Activated B cell treated with CpG ODN at 0.5 μM for 24 hours (primary cell): ENCODE results near the gene SECISBP2. TPM values are rescaled to one million over a fixed set of nuclear protein-coding genes. Genes with fewer than 3 reads are reported as not detected.

Source experiments
- ATAC-seq: fragments of 200-7000 bp; cut with Tn5 transposase; one replicate; pipeline ENCODE4 v1.10.0; 2021; ENCODE audit warnings: low read depth, mild to moderate bottlenecking, moderate library complexity
- CTCF ChIA-PET: fragments of 350-600 bp; sonication (Branson Sonifier 250); formaldehyde crosslinking; loops from one replicate; lab custom pipeline; 2021; ENCODE audit warnings: antibody characterized with exemption; lab: Charles Lee
- POLR2A ChIA-PET: fragments of 350-600 bp; sonication (Branson Sonifier 250); formaldehyde crosslinking; loops from one replicate; lab custom pipeline; 2021; ENCODE audit warnings: antibody characterized with exemption; lab: Charles Lee
- DNase-seq: peaks from one replicate; pipeline ENCODE4 v3.0.0; 2022
- H3K27ac Mint-ChIP-seq: one replicate; pipeline ENCODE4 v1.8.0; 2020; ENCODE audit warnings: mixed read lengths
- H3K27me3 Mint-ChIP-seq: one replicate; pipeline ENCODE4 v1.8.0; 2021; ENCODE audit warnings: mixed read lengths
- H3K36me3 Mint-ChIP-seq: one replicate; pipeline ENCODE4 v1.8.0; 2021; ENCODE audit warnings: low read depth, mixed read lengths
- H3K4me1 Mint-ChIP-seq: one replicate; pipeline ENCODE4 v1.8.0; 2021; ENCODE audit warnings: mixed read lengths
- H3K4me3 Mint-ChIP-seq: one replicate; pipeline ENCODE4 v1.8.0; 2020; ENCODE audit warnings: mild to moderate bottlenecking, mixed read lengths
- H3K9me3 Mint-ChIP-seq: one replicate; pipeline ENCODE4 v1.8.0; 2020; ENCODE audit warnings: mixed read lengths
- CTCF ChIP-seq: fragments of 200-600 bp; IDR thresholded peaks from one replicate; pipeline ENCODE4 v1.8.0; 2022; ENCODE audit warnings: antibody characterized with exemption, mild to moderate bottlenecking
- intact Hi-C: fragments of 100-400 bp; cut with micrococcal nuclease; formaldehyde crosslinking; loops from one replicate; pipeline ENCODE4 v1.15.1; 2024
- total RNA-seq: library from RNA; stranded (reverse); gene quantifications from 2 replicates; pipeline ENCODE4 v1.2.3, GENCODE V29; 2022

The SECISBP2 gene
- total RNA-seq, 1 donor from 2014 or later: 97.1 TPM

DNA sequence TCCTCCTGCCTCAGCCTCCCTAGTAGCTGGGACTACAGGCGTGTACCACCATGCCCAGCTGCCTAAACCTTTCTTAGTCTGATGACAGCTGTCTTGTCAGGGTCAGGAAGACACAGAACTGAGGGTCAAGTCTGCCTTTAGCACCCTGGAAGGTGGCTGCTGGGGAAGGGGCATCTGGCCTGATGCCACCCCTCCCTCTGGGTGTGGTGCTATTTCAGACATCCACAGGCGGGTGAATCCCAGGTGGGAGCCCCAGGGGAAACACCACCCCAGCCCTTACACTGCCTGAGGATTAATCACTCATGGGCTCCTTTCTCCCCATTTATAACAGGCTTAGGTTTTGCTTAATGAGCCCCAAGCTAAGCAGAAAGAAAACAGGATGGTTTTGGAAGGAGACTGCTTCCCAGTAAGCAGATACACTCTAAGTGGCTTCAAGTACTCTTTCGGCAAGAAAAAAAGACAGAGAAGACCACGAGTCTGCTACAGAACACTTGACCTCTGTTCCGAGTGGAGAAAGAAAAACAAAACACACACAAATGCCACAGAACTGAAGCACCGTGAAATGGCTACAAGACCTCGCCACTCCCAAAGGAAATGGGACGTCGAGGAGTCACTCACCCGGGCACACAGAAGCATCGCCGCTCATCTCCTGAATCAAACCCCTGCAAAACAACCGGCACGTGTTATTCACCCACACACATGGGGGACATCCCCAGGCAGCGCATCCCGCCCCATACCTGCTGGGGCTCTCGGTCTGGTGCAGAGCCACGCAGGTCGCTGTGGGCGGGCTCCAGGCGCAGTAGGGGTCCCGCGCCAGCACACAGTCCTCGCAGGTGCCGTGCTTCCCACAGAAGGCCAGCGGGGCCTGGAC, 62.4 kb downstream of the SECISBP2 start:
- intact Hi-C loops: no loop called here
- Mint-ChIP-seq H3K27ac (peak overlapping the region; percentile 61), H3K36me3 (peaks cover 83% of the 10 kb centered on the region), H3K9me3 (no peaks in the 10 kb centered on the region), H3K4me3 (no peak overlapping the region), H3K27me3 (no peaks in the 10 kb centered on the region), H3K4me1 (peaks cover 26% of the 10 kb centered on the region)
- no peak for TF ChIP-seq CTCF
- ChIA-PET CTCF (no interaction called here), POLR2A (interaction anchor here (0.7 kb wide), 1 partner anchor 144 kb away, joined by 3 read pairs; no protein-coding TSS in a partner anchor)
- ATAC-seq (no peak), DNase-seq (no peak)

DNA sequence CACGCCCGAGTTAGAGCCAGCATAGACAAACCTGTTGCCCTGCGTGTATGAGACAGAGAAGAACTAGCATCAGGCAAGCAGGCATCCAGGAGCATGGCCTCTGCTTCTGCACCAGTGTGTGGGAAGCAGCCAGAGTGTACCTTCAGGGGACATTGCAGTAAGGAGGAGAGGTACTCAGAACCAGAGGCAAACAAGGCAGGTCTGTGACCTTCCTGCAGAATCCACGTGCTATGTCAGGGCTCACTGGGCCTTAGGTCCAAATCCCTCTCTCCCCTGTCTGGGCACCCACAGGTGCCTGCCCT, 63.0 kb downstream of the SECISBP2 start:
- Mint-ChIP-seq H3K27me3 (no peaks in the 10 kb centered on the region), H3K36me3 (peaks cover 89% of the 10 kb centered on the region), H3K4me3 (no peak overlapping the region), H3K4me1 (peaks cover 22% of the 10 kb centered on the region), H3K27ac (peak overlapping the region; percentile 10), H3K9me3 (no peaks in the 10 kb centered on the region)
- ChIA-PET CTCF (interaction anchor here (4.3 kb wide), 1 partner anchor 168 kb away, joined by 19 read pairs; no protein-coding TSS in a partner anchor), POLR2A (no interaction called here)
- DNase-seq (no peak), ATAC-seq (no peak)
- intact Hi-C loops: no loop called here
- TF ChIP-seq CTCF: no peak

DNA sequence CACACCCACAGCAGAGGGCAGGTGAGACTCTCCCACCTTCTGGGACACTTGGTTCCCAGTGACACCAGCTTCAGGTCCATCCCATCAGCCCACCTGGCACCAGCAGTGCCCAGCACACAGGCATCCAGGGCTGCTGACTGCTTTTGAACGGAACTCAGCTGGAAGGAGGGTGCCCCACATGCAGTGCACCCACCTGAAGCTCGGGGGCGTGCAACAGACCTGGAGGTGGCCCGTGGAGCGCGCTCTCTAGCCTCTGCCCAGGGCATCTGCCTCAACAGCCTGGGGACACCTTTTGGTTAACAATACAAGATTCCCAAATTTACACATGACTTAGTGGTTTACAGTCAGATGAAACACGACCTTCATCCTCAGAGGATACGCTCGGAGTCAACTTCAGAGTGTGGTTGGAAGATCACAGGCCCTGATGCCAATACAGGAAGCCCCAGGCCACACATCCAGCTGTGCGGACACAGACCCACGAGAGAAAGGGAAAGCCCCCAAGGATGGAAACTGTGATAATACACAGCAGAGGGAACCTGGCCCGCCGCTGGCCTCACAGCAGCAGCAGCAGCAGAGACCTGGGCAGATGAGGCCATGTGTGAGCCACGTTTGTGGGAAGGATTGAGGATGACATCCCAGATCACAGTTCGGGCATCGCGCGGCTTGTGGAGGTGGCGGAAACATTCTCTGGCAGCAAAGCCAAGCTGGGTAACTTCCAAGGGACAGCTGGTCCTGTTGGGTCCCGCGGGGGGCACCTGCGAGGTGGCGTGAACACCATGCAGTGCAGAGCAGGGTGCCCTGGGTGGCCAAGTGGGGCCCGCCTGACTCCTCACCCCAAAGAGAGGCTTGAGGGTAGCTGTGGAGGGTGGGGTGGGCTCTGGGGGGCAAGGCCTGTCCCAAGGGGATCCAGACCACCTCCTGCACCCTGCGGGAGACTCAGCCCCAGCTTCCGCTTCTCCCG, 64.0 kb downstream of the SECISBP2 start:
- ChIA-PET CTCF (interaction anchor here (4.3 kb wide), 1 partner anchor 167 kb away, joined by 19 read pairs; no protein-coding TSS in a partner anchor), POLR2A (interaction anchor here (0.8 to 1.1 kb wide), 2 partner anchors 39 to 71 kb away, joined by 3 read pairs; partner anchors contain the start of gene CKS2)
- ATAC-seq (peak; percentile 58), DNase-seq (no peak)
- Mint-ChIP-seq H3K36me3 (peaks cover 90% of the 10 kb centered on the region), H3K4me3 (no peak overlapping the region), H3K4me1 (peaks cover 22% of the 10 kb centered on the region), H3K27ac (peak overlapping the region; percentile 70), H3K9me3 (no peaks in the 10 kb centered on the region), H3K27me3 (no peaks in the 10 kb centered on the region)
- TF ChIP-seq CTCF: no peak
- intact Hi-C loops: loop anchor here (2.0 kb wide), 1 partner anchor 166 kb away; no protein-coding TSS in a partner anchor

DNA sequence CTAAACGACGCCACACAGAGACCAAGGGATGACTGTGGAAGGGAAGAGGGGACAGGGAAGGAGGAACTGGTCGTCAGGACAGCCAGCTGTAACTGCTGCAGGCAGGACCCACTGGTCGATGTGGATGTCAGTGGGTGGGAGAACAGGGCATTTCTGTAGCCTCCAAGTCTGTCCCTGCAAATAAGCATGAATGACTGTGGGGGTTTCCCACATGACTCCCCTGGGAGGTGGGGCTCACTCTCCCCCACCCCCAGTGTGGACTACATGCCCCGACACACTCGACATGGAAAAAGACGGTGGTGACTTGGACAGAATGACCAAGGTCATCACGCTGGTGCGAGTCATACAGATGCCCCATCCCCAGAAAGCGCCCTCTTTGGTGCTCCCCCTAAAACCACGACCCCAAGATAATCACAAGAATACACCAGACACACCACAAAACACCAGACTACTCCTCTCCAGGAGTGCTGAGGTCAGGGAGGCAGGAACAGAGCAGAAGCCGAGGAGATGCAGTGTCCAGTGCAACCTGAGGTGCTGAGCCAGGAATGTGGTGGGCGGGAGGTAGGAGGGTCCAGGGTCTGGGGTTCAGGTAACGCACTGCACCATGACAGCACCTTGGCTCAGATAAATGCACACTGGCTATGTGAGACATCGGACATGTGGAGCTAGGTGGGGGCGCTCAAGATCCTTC, 64.9 kb downstream of the SECISBP2 start:
- CTCF ChIA-PET: interaction anchor here (4.3 kb wide), 1 partner anchor 166 kb away, joined by 19 read pairs; no protein-coding TSS in a partner anchor

More for the DNA sequence above, 64.9 kb downstream of the SECISBP2 start:
- ATAC-seq: peak; percentile 49
- no peak for DNase-seq
- peaks cover 89% of the 10 kb centered on the region for H3K36me3 Mint-ChIP-seq
- H3K9me3 Mint-ChIP-seq: no peaks in the 10 kb centered on the region
- intact Hi-C loops: loop anchor here (2.0 kb wide), 1 partner anchor 166 kb away; no protein-coding TSS in a partner anchor
- POLR2A ChIA-PET: interaction anchor here (1.1 kb wide), 1 partner anchor 72 kb away, joined by 3 read pairs; the partner anchor contains the start of gene CKS2
- H3K4me3 Mint-ChIP-seq: peak overlapping the region; percentile 12
- peak overlapping the region; percentile 70 for H3K27ac Mint-ChIP-seq
- no peaks in the 10 kb centered on the region for H3K27me3 Mint-ChIP-seq
- TF ChIP-seq CTCF: no peak
- peaks cover 28% of the 10 kb centered on the region for H3K4me1 Mint-ChIP-seq
